Heart left ventricle (tissue), 16 donors: ENCODE data around the gene OR5H15. TPM values are rescaled to one million over a fixed set of nuclear protein-coding genes. Genes with fewer than 3 reads are reported as not detected.

ENCODE experiments used
- ATAC-seq, 4 donors: fragments of 200-7000 bp; cut with Tn5 transposase; one replicate each; pipeline ENCODE4 v1.9.1; 2020 to 2022; ENCODE audit warnings: moderate library complexity in 4 of 4, mild to moderate bottlenecking in 3 of 4, moderate number of reproducible peaks in 1 of 4
- DNase-seq, 5 donors: peaks; one replicate each; pipeline ENCODE4 v3.0.0-alpha.2; 2020
- H3K27ac ChIP-seq, 12 donors: fragments of 200-600 bp; sonication (generic) in 4 of 12; one replicate each; pipeline versions ENCODE4 v1.5.0 to v1.8.0; 2016 to 2022; ENCODE audit warnings: mild to moderate bottlenecking in 2 of 12
- H3K27me3 ChIP-seq, 9 donors: fragments of 200-600 bp; sonication (generic) in 2 of 9; one replicate each; pipeline versions ENCODE4 v1.5.1 to v1.8.0; 2016 to 2022; ENCODE audit warnings: mild to moderate bottlenecking in 3 of 9
- H3K36me3 ChIP-seq, 9 donors: fragments of 200-600 bp; sonication (generic) in 2 of 9; one replicate each; pipeline versions ENCODE4 v1.5.0 to v1.8.0; 2018 to 2022; ENCODE audit warnings: mild to moderate bottlenecking in 2 of 9
- H3K4me1 ChIP-seq, 12 donors: fragments of 200-600 bp; sonication (generic) in 4 of 12; one replicate each; pipeline versions ENCODE4 v1.5.0 to v1.8.0; 2016 to 2022; ENCODE audit warnings: mild to moderate bottlenecking in 3 of 12
- H3K4me3 ChIP-seq, 12 donors: fragments of 200-600 bp; sonication (generic) in 4 of 12; one replicate each; pipeline versions ENCODE4 v1.5.0 to v1.8.0; 2017 to 2022; ENCODE audit warnings: mild to moderate bottlenecking in 9 of 12, moderate library complexity in 4 of 12
- H3K9me3 ChIP-seq, 12 donors: fragments of 200-600 bp; sonication (generic) in 4 of 12; one replicate each; pipeline versions ENCODE4 v1.5.0 to v1.8.0; 2016 to 2022; ENCODE audit warnings: mild to moderate bottlenecking in 1 of 12
- CTCF ChIP-seq, 12 donors: fragments of 200-600 bp; sonication (generic) in 4 of 12; IDR thresholded peaks; one replicate each; pipeline versions ENCODE4 v1.5.0 to v1.8.0; 2018 to 2022; ENCODE audit warnings: antibody characterized with exemption in 12 of 12, mild to moderate bottlenecking in 5 of 12
- POLR2A ChIP-seq, 2 donors: fragments of 450-650 bp; IDR thresholded peaks; one replicate each; pipeline ENCODE4 v1.6.1; 2017; ENCODE audit warnings: antibody characterized with exemption in 2 of 2, mild to moderate bottlenecking in 2 of 2, moderate library complexity in 2 of 2
- WGBS, 4 donors: extraction: QIAGEN DNeasy Blood & Tissue Kit in 2 of 4; methylation state at CpG; one replicate each; pipeline versions ENCODE4 v1.1.5 to v1.1.7; 2013 to 2018; 5-methylcytosine and 5-hydroxymethylcytosine counted together
- intact Hi-C, 10 donors: fragments of 100-400 bp; cut with DNase I; formaldehyde crosslinking; loops; one replicate each; pipeline versions ENCODE4 v1.11.1 to v1.14.2; 2022
- polyA plus RNA-seq, 2 donors: library from polyadenylated mRNA; stranded (reverse); fragments of 200-250 nt; gene quantifications; one replicate each; pipeline ENCODE4 v1.2.3, GENCODE V29; 2013
- total RNA-seq, 9 donors: library from RNA; depleted of rRNA in 2 of 9; stranded (reverse); fragments of >200 nt in 2 of 9; fragmentation: NEBNext Ultra II Directional in 3 of 9; extraction: Animal tissue kit (Norgen Biotek cat#: 25700) in 3 of 9; gene quantifications; one replicate each; pipeline versions ENCODE4 v1.1.0 to v1.2.4, GENCODE V29; 2016 to 2023
- donor health status: ischemic (EF 13 %, LVEDD 7.1; RV severe dilation, severe dysfunction).
- donor health status: healthy with polysubstance abuse.
- donor health status: DM: no; HTN: yes; CAD: no.
- donor health status: DM: no; HTN: no; CAD: no.
- donor health status: ischemic (EF 25% LVEDD 6.9; RV normal size, moderate dysfunction).
- donor health status: ischemic (EF 25% LVEDD 5.7; RV mildly dilated, moderate dysfunction).
- donor health status: healthy.
- donor health status: DM: yes; HTN: yes; CAD: no.
- donor health status: ischemic (EF 35%, LVEDD 5.7; RV mildly dilated, moderate dysfunction).
- donor health status: nonischemic (EF 11% LVEDD 7.7; RV severe dilation, severe dysfunction).
- donor health status: DM: yes; HTN: yes; CAD: no.
- donor health status: PGD.
- donor health status: ischemic (EF 29% LVEDD 5.4; RV normal size, mild dysfunction).
- donor health status: nonischemic (EF 23%, LVEDD 6.1; RV moderate dilation, normal function).

The OR5H15 gene
- total and polyA plus RNA-seq, 11 donors, result not detected

GRCh38 chr3:98199020-98199419 lies 32.5 kb downstream of the OR5H15 start:
- Histone ChIP-seq H3K4me3 (no peak overlapping the region), H3K27ac (no peak overlapping the region), H3K36me3 (no peaks in the 10 kb centered on the region), H3K27me3 (no peaks in the 10 kb centered on the region), H3K9me3 (no peaks in the 10 kb centered on the region), H3K4me1 (no peaks in the 10 kb centered on the region)
- WGBS, 4 donors, result 4 to 33% (median 20%) methylated on average over 1 of the region's 1 CpG
- TF ChIP-seq CTCF (IDR thresholded peaks at IDR 0.05) (no peak), POLR2A (IDR thresholded peaks at IDR 0.05) (no peak)
- no peak for DNase-seq
- intact Hi-C loops, result no loop called here
- no peak for ATAC-seq

GRCh38 chr3:98209244-98209643 lies 42.7 kb downstream of the OR5H15 start:
- Histone ChIP-seq H3K36me3 (no peaks in the 10 kb centered on the region), H3K4me1 (no peaks in the 10 kb centered on the region), H3K9me3 (no peaks in the 10 kb centered on the region), H3K4me3 (no peak overlapping the region), H3K27me3 (no peaks in the 10 kb centered on the region), H3K27ac (no peak overlapping the region)
- no peak for DNase-seq
- WGBS, 4 donors, result 69 to 75% (median 73%) methylated on average over 2 of the region's 2 CpGs
- intact Hi-C loops, result no loop called here
- TF ChIP-seq POLR2A (IDR thresholded peaks at IDR 0.05) (no peak), CTCF (IDR thresholded peaks at IDR 0.05) (no peak)
- ATAC-seq, result no peak

GRCh38 chr3:98213276-98213675 lies 46.8 kb downstream of the OR5H15 start:
- H3K9me3 ChIP-seq, result no peaks in the 10 kb centered on the region
- no peaks in the 10 kb centered on the region for H3K4me1 ChIP-seq
- H3K27ac ChIP-seq, result no peak overlapping the region
- no peak for TF ChIP-seq CTCF (IDR thresholded peaks at IDR 0.05)
- TF ChIP-seq POLR2A (IDR thresholded peaks at IDR 0.05), result no peak
- H3K27me3 ChIP-seq, result no peaks in the 10 kb centered on the region
- DNase-seq (no peak), ATAC-seq (no peak)
- intact Hi-C loops, result loop anchor here in 4 of 10 donors (2.0 kb wide), 1 partner anchor 58 kb away; no protein-coding TSS in a partner anchor
- H3K4me3 ChIP-seq, result no peak overlapping the region
- no peaks in the 10 kb centered on the region for H3K36me3 ChIP-seq
- 31 to 45% (median 35%) methylated on average over 7 of the region's 7 CpGs for WGBS, 4 donors

GRCh38 chr3:98215051-98215450 lies 48.6 kb downstream of the OR5H15 start:
- 64 to 72% (median 65%) methylated on average over 3 of the region's 3 CpGs for WGBS, 4 donors
- intact Hi-C loops, result no loop called here

More at GRCh38 chr3:98215051-98215450, 48.6 kb downstream of the OR5H15 start:
- H3K4me3 ChIP-seq, result no peak overlapping the region
- H3K36me3 ChIP-seq, result no peaks in the 10 kb centered on the region
- H3K27ac ChIP-seq, result no peak overlapping the region
- TF ChIP-seq POLR2A (IDR thresholded peaks at IDR 0.05) (no peak), CTCF (IDR thresholded peaks at IDR 0.05) (no peak)
- ATAC-seq (no peak), DNase-seq (no peak)
- no peaks in the 10 kb centered on the region for H3K27me3 ChIP-seq
- H3K9me3 ChIP-seq, result no peaks in the 10 kb centered on the region
- H3K4me1 ChIP-seq, result no peaks in the 10 kb centered on the region

Other genes starting within 250 kb of the OR5H15 start
- gene RIOX2, start 194.3 kb upstream of the OR5H15 start, total RNA-seq, result 10 to 100 TPM; 10.3 to 15.9 (median 12.1) TPM
- 10 to 100 TPM in 1 of 2 donors, 1 to 10 TPM in 1; 8.9 to 13.3 TPM for gene RIOX2, start 194.3 kb upstream of the OR5H15 start, polyA plus RNA-seq
- gene GABRR3, start 131.4 kb upstream of the OR5H15 start, total RNA-seq, result not detected
- not detected for gene GABRR3, start 131.4 kb upstream of the OR5H15 start, polyA plus RNA-seq
- gene OR5AC2, start 79.5 kb upstream of the OR5H15 start, total RNA-seq, result not detected
- not detected for gene OR5AC2, start 79.5 kb upstream of the OR5H15 start, polyA plus RNA-seq
- not detected for gene OR5H1, start 36.0 kb upstream of the OR5H15 start, total RNA-seq
- not detected for gene OR5H1, start 36.0 kb upstream of the OR5H15 start, polyA plus RNA-seq
- gene OR5H14, start 19.2 kb upstream of the OR5H15 start, total RNA-seq, result not detected
- gene OR5H14, start 19.2 kb upstream of the OR5H15 start, polyA plus RNA-seq, result not detected
- gene OR5H6, start 97.5 kb downstream of the OR5H15 start, total RNA-seq, result not detected
- gene OR5H6, start 97.5 kb downstream of the OR5H15 start, polyA plus RNA-seq, result not detected
- not detected for gene OR5H2, start 115.8 kb downstream of the OR5H15 start, total RNA-seq
- not detected for gene OR5H2, start 115.8 kb downstream of the OR5H15 start, polyA plus RNA-seq
- not detected for gene OR5K4, start 187.2 kb downstream of the OR5H15 start, total RNA-seq
- not detected for gene OR5K4, start 187.2 kb downstream of the OR5H15 start, polyA plus RNA-seq
- gene OR5K3, start 224.0 kb downstream of the OR5H15 start, total RNA-seq, result not detected
- gene OR5K3, start 224.0 kb downstream of the OR5H15 start, polyA plus RNA-seq, result not detected